ENCODE results near the gene SP5.

Gene SP5

GRCh38 chr2:170766693-170767092 lies 51.6 kb downstream of the SP5 start:
- Histone ChIP-seq H3K27me3 (ENCODE audit: low read depth) (no peaks in the 10 kb centered on the region), H3K4me3 (no peak overlapping the region), H3K4me1 (peaks cover 15% of the 10 kb centered on the region), H3K36me3 (replicated peaks) (no peaks in the 10 kb centered on the region), H3K9me3 (no peaks in the 10 kb centered on the region)
- in situ Hi-C loops (cut with MboI; ENCODE audit: low sequenced_read_pairs): no loop called here
- no peak for DNase-seq (ENCODE audit: low spot score in 2 of 2)

All from HAP-1 (cell line).